Measurements from ENCODE around the gene NSUN4.

Gene NSUN4

GRCh38 chr1:46301406-46301807, 39.2 kb upstream of the NSUN4 start:
- Histone ChIP-seq H4K20me1 (ENCODE audit: insufficient read depth) (no peaks in the 10 kb centered on the region), H3K9ac (peak overlapping the region; percentile 96; the same call in 1 of the 2 replicates), H3K79me2 (ENCODE audit: insufficient read depth, low read depth) (peaks cover 64% of the 10 kb centered on the region), H3K27ac (no peak overlapping the region), H3K4me1 (ENCODE audit: low read depth, poor library complexity, severe bottlenecking) (peaks cover 13% of the 10 kb centered on the region), H3K27me3 (ENCODE audit: insufficient read depth, low read depth) (no peaks in the 10 kb centered on the region), H2AFZ (ENCODE audit: low read depth) (no peak overlapping the region), H3K4me2 (peak overlapping the region; percentile 61), H3K36me3 (ENCODE audit: insufficient read depth) (no peaks in the 10 kb centered on the region), H3K4me3 (IDR thresholded peaks at IDR 0.05; ENCODE audit: insufficient read depth, low read depth, low read length) (no peak overlapping the region)
- TF ChIP-seq CTCF (conservative IDR thresholded peaks at IDR 0.05; ENCODE audit: low read depth, low read length): no peak

DNA sequence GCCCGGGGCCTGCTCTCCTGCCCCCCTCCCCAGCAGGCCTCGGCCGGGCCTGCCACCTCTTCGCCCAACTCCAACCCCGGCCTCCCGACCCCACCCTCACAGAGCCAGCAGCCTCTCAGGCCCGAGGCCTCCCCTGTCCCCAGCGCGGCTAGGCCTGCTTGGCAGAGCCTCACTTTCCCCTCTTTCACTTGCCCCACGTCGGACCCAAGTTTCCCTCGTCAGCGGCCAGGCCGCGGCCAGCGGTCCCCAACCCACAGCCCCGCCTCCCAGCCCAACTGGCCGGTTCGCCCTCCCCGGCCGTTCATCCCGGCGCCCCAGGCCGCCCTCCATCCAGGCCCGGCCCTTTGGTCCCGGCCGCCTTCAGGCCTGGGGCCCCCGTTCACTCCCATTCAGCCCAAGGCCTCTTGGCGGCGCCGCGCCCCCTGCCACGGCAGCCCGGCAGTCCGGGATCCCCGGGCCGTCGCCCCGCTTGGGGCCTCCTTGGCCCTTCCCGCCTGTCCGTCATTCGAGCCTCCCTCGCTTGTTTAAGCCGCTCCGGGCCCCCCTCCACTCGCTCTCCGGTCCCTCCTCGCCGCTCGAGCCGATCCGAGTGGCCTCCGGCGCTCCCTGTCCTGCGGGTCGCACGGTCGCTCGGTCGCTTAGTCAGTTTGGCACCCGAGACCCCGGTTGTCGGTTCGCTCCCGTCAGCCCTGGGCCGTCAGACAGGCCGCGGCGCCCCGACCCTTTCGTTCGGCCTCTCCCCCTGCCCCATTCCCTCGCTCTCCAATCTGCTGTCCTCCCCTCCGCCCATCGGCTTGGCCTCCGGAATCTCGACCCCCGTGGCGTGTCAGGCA, 38.6 kb upstream of the NSUN4 start:
- peak overlapping the region; percentile 85 for H2AFZ ChIP-seq (ENCODE audit: low read depth)
- peak overlapping the region; percentile 78 for H3K27ac ChIP-seq
- H3K79me2 ChIP-seq (ENCODE audit: insufficient read depth, low read depth): peaks cover 70% of the 10 kb centered on the region
- peak overlapping the region; percentile 96 for H3K9ac ChIP-seq
- no peaks in the 10 kb centered on the region for H3K27me3 ChIP-seq (ENCODE audit: insufficient read depth, low read depth)
- peak overlapping the region; percentile 61 for H3K4me2 ChIP-seq
- H3K36me3 ChIP-seq (ENCODE audit: insufficient read depth): no peaks in the 10 kb centered on the region
- H3K4me1 ChIP-seq (ENCODE audit: low read depth, poor library complexity, severe bottlenecking): peaks cover 13% of the 10 kb centered on the region
- TF ChIP-seq CTCF (conservative IDR thresholded peaks at IDR 0.05; ENCODE audit: low read depth, low read length): 0 out of 2 replicates have a peak, but pooled peaks have one; percentile 24
- no peaks in the 10 kb centered on the region for H4K20me1 ChIP-seq (ENCODE audit: insufficient read depth)
- peak overlapping the region; percentile 72 for H3K4me3 ChIP-seq (IDR thresholded peaks at IDR 0.05; ENCODE audit: insufficient read depth, low read depth, low read length)

DNA sequence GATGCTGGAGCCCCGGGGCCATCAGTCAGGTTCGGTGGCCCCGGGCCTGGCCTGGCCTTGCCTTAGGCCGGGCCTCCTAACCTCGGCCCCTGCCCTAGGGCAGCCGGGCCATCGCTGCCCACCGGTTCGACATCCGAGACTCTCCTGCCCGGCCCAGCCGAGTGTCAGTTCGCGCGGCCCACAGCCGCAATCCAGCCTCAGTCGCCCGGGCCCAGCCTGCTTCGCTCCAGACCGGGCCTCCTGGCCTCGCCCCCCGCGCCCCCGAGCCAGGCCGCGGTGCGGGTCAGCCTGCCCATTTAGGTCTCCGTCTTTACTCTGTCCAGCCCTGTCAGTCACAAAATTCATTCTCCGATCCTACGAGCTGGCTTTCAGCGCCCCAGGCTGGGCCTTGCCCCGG, 38.0 kb upstream of the NSUN4 start:
- H3K4me2 ChIP-seq: peak overlapping the region; percentile 61
- H3K27ac ChIP-seq: peak overlapping the region; percentile 78
- H4K20me1 ChIP-seq (ENCODE audit: insufficient read depth): no peaks in the 10 kb centered on the region
- H3K4me1 ChIP-seq (ENCODE audit: low read depth, poor library complexity, severe bottlenecking): peaks cover 18% of the 10 kb centered on the region
- no peaks in the 10 kb centered on the region for H3K36me3 ChIP-seq (ENCODE audit: insufficient read depth)
- H3K9ac ChIP-seq: peak overlapping the region; percentile 96
- H2AFZ ChIP-seq (ENCODE audit: low read depth): peak overlapping the region; percentile 85
- peaks cover 76% of the 10 kb centered on the region for H3K79me2 ChIP-seq (ENCODE audit: insufficient read depth, low read depth)
- peak overlapping the region; percentile 72 for H3K4me3 ChIP-seq (IDR thresholded peaks at IDR 0.05; ENCODE audit: insufficient read depth, low read depth, low read length)
- no peaks in the 10 kb centered on the region for H3K27me3 ChIP-seq (ENCODE audit: insufficient read depth, low read depth)
- TF ChIP-seq CTCF (conservative IDR thresholded peaks at IDR 0.05; ENCODE audit: low read depth, low read length): no peak

- no peak for TF ChIP-seq CTCF (conservative IDR thresholded peaks at IDR 0.05; ENCODE audit: low read depth, low read length)
- Histone ChIP-seq H3K4me1 (ENCODE audit: low read depth, poor library complexity, severe bottlenecking) (peaks cover 21% of the 10 kb centered on the region), H3K79me2 (ENCODE audit: insufficient read depth, low read depth) (peaks cover 82% of the 10 kb centered on the region), H2AFZ (ENCODE audit: low read depth) (peak within 1 kb of the TSS; percentile 85), H3K4me3 (IDR thresholded peaks at IDR 0.05; ENCODE audit: insufficient read depth, low read depth, low read length) (peak within 1 kb of the TSS; percentile 91), H3K27ac (peak within 1 kb of the TSS; percentile 78), H3K4me2 (peak within 1 kb of the TSS; percentile 92), H3K36me3 (ENCODE audit: insufficient read depth) (no peaks in the 10 kb centered on the region), H3K27me3 (ENCODE audit: insufficient read depth, low read depth) (no peaks in the 10 kb centered on the region), H3K9ac (peak within 1 kb of the TSS; percentile 96), H4K20me1 (ENCODE audit: insufficient read depth) (no peaks in the 10 kb centered on the region)
Measured at GRCh38 chr1:46303038-46303871, 37.4 kb upstream of the NSUN4 start, which contains the start of the genes LRRC41 and UQCRH. Gene LRRC41, minus strand, starts transcription at chr1:46303616. Its CDS starts 294 bp downstream, at chr1:46303322. Gene UQCRH, plus strand, starts transcription at chr1:46303698. Its CDS starts 69 bp downstream, at chr1:46303767.
